Suprapubic skin (tissue), 4 donors: Measurements from ENCODE around the gene SFT2D1. TPM values are rescaled to one million over a fixed set of nuclear protein-coding genes. Genes with fewer than 3 reads are reported as not detected.
A peak's percentile ranks its signal among the peaks of the same experiment; 100 is the strongest.
"Not testable (repeated sequence)": the region's sequence is repeated elsewhere in the genome, so short reads cannot be mapped to it uniquely, and the experiment has no call there.

Experiments used
- DNase-seq, 2 donors: peaks; one replicate each; pipeline ENCODE4 v3.0.0-alpha.2; 2019; ENCODE audit warnings: low spot score in 2 of 2
- H3K27ac ChIP-seq: fragments of 200-600 bp; sonication (generic); one replicate; pipeline ENCODE4 v1.5.1; 2019
- H3K27me3 ChIP-seq: fragments of 200-600 bp; sonication (generic); one replicate; pipeline ENCODE4 v1.5.1; 2019
- H3K36me3 ChIP-seq: fragments of 200-600 bp; sonication (generic); one replicate; pipeline ENCODE4 v1.5.1; 2019
- H3K4me1 ChIP-seq: fragments of 200-600 bp; sonication (generic); one replicate; pipeline ENCODE4 v1.5.1; 2019
- H3K4me3 ChIP-seq: fragments of 200-600 bp; sonication (generic); one replicate; pipeline ENCODE4 v1.5.1; 2019; ENCODE audit warnings: mild to moderate bottlenecking
- H3K9me3 ChIP-seq: fragments of 200-600 bp; sonication (generic); one replicate; pipeline ENCODE4 v1.5.1; 2019
- EP300 ChIP-seq: sonication (generic); formaldehyde crosslinking; IDR thresholded peaks from one replicate; pipeline ENCODE4 v1.6.1; 2017; ENCODE audit warnings: antibody characterized with exemption
- POLR2A ChIP-seq, 2 donors: fragments of 450-650 bp; IDR thresholded peaks; one replicate each; pipeline ENCODE4 v1.6.1; 2017; ENCODE audit warnings: antibody characterized with exemption in 2 of 2, mild to moderate bottlenecking in 2 of 2, moderate library complexity in 2 of 2
- POLR2AphosphoS5 ChIP-seq, 3 donors: sonication (generic); formaldehyde crosslinking; IDR thresholded peaks; one replicate each; pipeline ENCODE4 v1.6.1; 2017; ENCODE audit warnings: antibody characterized with exemption in 3 of 3
- WGBS: methylation state at CpG from one replicate; pipeline ENCODE4 v1.1.5; 2018; 5-methylcytosine and 5-hydroxymethylcytosine counted together
- total RNA-seq, 4 donors: library from RNA; depleted of rRNA; stranded (reverse); fragments of >200 nt; gene quantifications; one replicate each; pipeline ENCODE4 v1.1.0, GENCODE V29; 2016
- TF ChIP-seq, protein P1 (sequence below), 2 donors: fragments of 200-600 bp in 1 of 2; fragments of 450-650 bp in 1 of 2; sonication (generic) in 1 of 2; IDR thresholded peaks; one replicate each; pipeline ENCODE4 v1.5.1; 2016 to 2019; ENCODE audit warnings: antibody characterized with exemption in 2 of 2, mild to moderate bottlenecking in 1 of 2, moderate library complexity in 1 of 2

Gene SFT2D1
- total RNA-seq, 4 donors from 2014 or later, result 26.0 to 55.0 (median 33.2) TPM

DNA sequence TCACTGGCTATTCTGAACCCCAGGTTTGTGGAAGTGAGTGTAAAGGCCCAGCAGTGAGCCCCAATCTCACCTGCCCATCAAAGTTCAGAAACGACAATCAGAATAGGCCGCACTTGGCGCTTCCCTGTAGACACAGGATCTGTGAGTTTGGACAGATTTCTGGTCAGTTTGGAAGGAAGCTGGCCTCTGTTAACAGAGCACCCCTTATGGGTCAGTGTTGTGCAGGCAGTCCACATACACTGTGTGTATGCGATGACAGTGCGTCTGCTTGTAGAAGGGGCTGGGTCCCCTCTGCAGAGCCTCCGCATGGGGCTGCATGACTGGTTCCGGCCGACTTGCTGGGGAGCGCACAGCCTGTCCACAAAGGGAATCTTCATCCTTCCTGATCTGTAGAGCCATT, 43.8 kb upstream of the SFT2D1 start:
- WGBS, result 93% methylated on average over 9 of the region's 9 CpGs
- H3K9me3 ChIP-seq, result no peaks in the 10 kb centered on the region
- TF ChIP-seq POLR2A (IDR thresholded peaks at IDR 0.05) (no peak), POLR2AphosphoS5 (IDR thresholded peaks at IDR 0.05) (no peak), EP300 (no peak)
- TF ChIP-seq, protein P1, sequence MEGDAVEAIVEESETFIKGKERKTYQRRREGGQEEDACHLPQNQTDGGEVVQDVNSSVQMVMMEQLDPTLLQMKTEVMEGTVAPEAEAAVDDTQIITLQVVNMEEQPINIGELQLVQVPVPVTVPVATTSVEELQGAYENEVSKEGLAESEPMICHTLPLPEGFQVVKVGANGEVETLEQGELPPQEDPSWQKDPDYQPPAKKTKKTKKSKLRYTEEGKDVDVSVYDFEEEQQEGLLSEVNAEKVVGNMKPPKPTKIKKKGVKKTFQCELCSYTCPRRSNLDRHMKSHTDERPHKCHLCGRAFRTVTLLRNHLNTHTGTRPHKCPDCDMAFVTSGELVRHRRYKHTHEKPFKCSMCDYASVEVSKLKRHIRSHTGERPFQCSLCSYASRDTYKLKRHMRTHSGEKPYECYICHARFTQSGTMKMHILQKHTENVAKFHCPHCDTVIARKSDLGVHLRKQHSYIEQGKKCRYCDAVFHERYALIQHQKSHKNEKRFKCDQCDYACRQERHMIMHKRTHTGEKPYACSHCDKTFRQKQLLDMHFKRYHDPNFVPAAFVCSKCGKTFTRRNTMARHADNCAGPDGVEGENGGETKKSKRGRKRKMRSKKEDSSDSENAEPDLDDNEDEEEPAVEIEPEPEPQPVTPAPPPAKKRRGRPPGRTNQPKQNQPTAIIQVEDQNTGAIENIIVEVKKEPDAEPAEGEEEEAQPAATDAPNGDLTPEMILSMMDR (IDR thresholded peaks at IDR 0.05), result no peak
- no peaks in the 10 kb centered on the region for H3K36me3 ChIP-seq
- no peak overlapping the region for H3K27ac ChIP-seq
- H3K4me3 ChIP-seq, result no peak overlapping the region
- no peaks in the 10 kb centered on the region for H3K27me3 ChIP-seq
- peaks cover 15% of the 10 kb centered on the region for H3K4me1 ChIP-seq
- no peak for DNase-seq

DNA sequence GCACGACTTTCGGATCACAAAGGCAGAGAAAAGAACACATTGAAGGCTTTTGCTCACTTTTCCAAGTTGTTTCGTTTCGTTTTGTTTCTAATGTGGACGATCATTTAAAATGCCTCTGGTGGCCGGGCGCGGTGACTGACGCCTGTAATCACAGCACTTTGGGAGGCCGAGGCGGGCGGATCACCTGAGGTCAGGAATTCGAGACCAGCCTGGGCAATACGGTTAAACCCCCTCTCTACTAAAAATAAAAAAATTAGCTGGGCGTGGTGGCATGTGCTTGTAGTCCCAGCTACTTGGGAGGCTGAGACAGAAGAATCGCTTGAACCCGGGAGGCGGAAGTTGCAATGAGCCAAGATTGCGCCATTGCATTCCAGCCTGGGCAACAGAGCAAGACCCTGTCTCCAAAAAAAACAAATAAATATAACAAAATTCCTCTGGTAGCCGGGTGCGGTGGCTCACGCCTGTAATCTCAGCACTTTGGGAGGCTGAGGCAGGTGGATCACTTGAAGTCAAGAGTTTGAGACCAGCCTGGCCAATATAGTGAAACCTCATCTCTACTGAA, 41.5 kb upstream of the SFT2D1 start:
- peak overlapping the region; percentile 75 for H3K4me3 ChIP-seq
- peak overlapping the region; percentile 95 for H3K27ac ChIP-seq
- 11% methylated on average over 22 of the region's 22 CpGs for WGBS
- H3K4me1 ChIP-seq, result peaks cover 18% of the 10 kb centered on the region
- not testable (repeated sequence) for H3K36me3 ChIP-seq, H3K27me3 ChIP-seq, H3K9me3 ChIP-seq
- DNase-seq, result peak in 1 of 2 donors; percentile 68
- TF ChIP-seq, protein P1 (IDR thresholded peaks at IDR 0.05), result peak in 1 of 2 donors; percentile 20

DNA sequence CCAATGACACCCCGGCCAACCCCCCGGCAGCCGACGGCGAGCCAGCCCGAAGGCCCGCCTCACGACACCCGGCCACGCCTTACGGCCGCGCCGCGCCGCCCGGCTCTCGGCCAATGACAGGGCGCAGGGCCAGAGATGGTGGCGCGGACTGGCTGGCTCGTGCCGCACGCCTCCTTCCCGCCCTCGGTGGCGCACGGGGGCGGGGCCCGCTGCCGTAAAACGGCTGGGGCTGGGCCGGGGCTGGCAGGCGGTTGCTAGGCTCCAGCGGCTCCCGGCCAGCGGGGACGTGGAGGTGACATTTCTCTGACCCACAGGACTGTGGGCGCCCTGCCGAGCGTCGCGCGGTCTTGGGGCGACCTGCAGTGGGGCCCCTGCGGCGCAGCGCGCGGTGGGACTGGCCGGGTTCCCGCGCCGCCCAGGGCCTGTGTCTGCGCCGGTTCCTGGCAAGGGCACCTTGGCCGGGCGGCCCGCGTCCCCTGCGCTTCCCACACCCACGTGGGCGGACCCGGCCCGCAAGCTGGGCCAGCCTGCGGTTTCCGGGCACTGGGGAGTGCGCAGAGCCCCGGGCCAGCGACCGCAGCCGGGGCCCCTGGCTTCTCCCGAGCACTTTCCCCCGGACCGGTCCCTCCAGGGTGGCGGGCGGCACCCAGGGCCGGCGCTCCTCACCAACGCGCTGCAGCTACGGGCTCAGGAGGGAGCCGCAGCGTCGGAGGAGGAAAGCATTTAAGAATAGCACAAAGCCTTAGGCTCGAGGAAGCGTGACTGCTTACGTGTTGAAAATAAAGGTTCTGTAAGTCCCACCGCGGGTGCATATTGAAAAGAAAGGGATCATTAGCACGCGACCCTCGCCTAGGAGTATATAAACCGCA, 40.8 kb upstream of the SFT2D1 start, which contains the start of gene MPC1:
TSS of gene MPC1 (minus strand) at position 8 of the 869 bp plus-strand sequence. CDS start 64 bp downstream, outside the sequence.
- peaks cover 18% of the 10 kb centered on the region for H3K4me1 ChIP-seq
- no peaks in the 10 kb centered on the region for H3K27me3 ChIP-seq

DNA sequence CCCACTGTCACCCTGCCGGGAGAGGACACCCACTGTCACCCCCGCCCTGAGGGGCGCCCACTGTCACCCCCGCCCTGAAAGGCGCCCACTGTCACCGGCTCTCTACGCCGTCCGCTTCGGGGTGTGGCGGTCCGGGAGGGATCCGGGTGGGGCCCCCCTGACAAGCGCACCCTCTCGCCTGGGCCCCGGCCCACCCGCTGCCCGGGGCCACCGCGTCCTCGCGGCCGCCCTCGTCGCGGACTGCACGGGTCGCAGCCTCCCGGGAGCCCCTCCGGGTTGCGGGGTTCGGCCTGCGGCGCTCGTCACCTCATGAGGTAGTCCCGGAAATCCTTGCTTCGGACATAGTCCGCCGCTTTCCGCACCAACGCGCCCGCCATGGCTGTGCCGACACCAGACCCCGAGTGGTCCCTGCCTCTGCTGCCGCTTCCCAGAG, 40.2 kb upstream of the SFT2D1 start:
- no peaks in the 10 kb centered on the region for H3K27me3 ChIP-seq
- peak overlapping the region; percentile 95 for H3K27ac ChIP-seq
- DNase-seq, result no peak
- H3K4me1 ChIP-seq, result peaks cover 18% of the 10 kb centered on the region
- under 1% methylated on average over 23 of the region's 46 CpGs for WGBS
- peak overlapping the region; percentile 75 for H3K4me3 ChIP-seq
- TF ChIP-seq, protein P1 (IDR thresholded peaks at IDR 0.05), result no peak
- peak in 1 of 2 donors; percentile 24 for TF ChIP-seq POLR2A (IDR thresholded peaks at IDR 0.05)
- no peaks in the 10 kb centered on the region for H3K9me3 ChIP-seq
- no peaks in the 10 kb centered on the region for H3K36me3 ChIP-seq

More for the DNA sequence above, 40.8 kb upstream of the SFT2D1 start, which contains the start of gene MPC1:
- Histone ChIP-seq H3K4me3 (peak within 1 kb of the TSS; percentile 75), H3K36me3 (no peaks in the 10 kb centered on the region), H3K27ac (peak within 1 kb of the TSS; percentile 95), H3K9me3 (no peaks in the 10 kb centered on the region)
- 0% methylated on average over 31 of the region's 94 CpGs for WGBS
- DNase-seq, result peak; percentile 96
- peak in 1 of 2 donors; percentile 65 for TF ChIP-seq POLR2A (IDR thresholded peaks at IDR 0.05)
- TF ChIP-seq EP300, result no peak
- TF ChIP-seq, protein P1 (IDR thresholded peaks at IDR 0.05), result no peak
- TF ChIP-seq POLR2AphosphoS5 (IDR thresholded peaks at IDR 0.05), result peak in 2 of 3 donors; percentile 17 to 62
